Measurements from ENCODE around the gene NIN. TPM values are rescaled to one million over a fixed set of nuclear protein-coding genes. Genes with fewer than 3 reads are reported as not detected.

NIN gene
- total RNA-seq, 1 experiment from 2014 or later, result 37.1 TPM

- H3K9me3 ChIP-seq (ENCODE audit: control insufficient read depth, insufficient read depth, low read depth, low read length), result no peaks in the 10 kb centered on the region
- no peak overlapping the region for H3K4me3 ChIP-seq (ENCODE audit: low read depth in 2 of 2, low read length in 2 of 2)
- H3K27ac ChIP-seq (ENCODE audit: low read length), result no peak overlapping the region
- no TSS peak for BruUV-seq (replicated peaks)
- H3K27me3 ChIP-seq (ENCODE audit: control insufficient read depth, insufficient read depth, low read length), result no peaks in the 10 kb centered on the region
- CTCF ChIA-PET, result no interaction called here
- in situ Hi-C loops (cut with HindIII; ENCODE audit: low pct_unique_long_range_greater_than_20kb, low sequenced_read_pairs), result no loop called here
- POLR2A ChIA-PET, result no interaction called here
- ATAC-seq, result no peak
- TF ChIP-seq CTCF (IDR thresholded peaks at IDR 0.05) (no peak), SIN3A (IDR thresholded peaks at IDR 0.05; ENCODE audit: borderline replicate concordance, insufficient read depth, low read depth, low read length) (no peak), REST (IDR thresholded peaks at IDR 0.05; ENCODE audit: insufficient read depth in 1 of 2, low read depth in 2 of 2, low read length in 1 of 2) (no peak), TCF7L2 (IDR thresholded peaks at IDR 0.05; ENCODE audit: low read depth, low read length) (no peak), POLR2AphosphoS5 (IDR thresholded peaks at IDR 0.05; ENCODE audit: low read depth, low read length) (no peak)
- no peaks in the 10 kb centered on the region for H3K4me1 ChIP-seq (ENCODE audit: control insufficient read depth, insufficient read depth, low read length)
- no peak for DNase-seq (ENCODE audit: low read depth, low spot score)
- no peaks in the 10 kb centered on the region for H3K36me3 ChIP-seq (ENCODE audit: control insufficient read depth, insufficient read depth, low read length)
- intact Hi-C loops (cut with micrococcal nuclease; ENCODE audit: unreplicated experiment), result no loop called here
Measured at GRCh38 chr14:50688875-50689274, 142.1 kb downstream of the NIN start.

GRCh38 chr14:50679674-50680073, 151.3 kb downstream of the NIN start:
- intact Hi-C loops (cut with micrococcal nuclease; ENCODE audit: unreplicated experiment), result no loop called here

More at GRCh38 chr14:50679674-50680073, 151.3 kb downstream of the NIN start:
- no peaks in the 10 kb centered on the region for H3K36me3 ChIP-seq (ENCODE audit: control insufficient read depth, insufficient read depth, low read length)
- in situ Hi-C loops (cut with HindIII; ENCODE audit: low pct_unique_long_range_greater_than_20kb, low sequenced_read_pairs), result no loop called here
- ChIA-PET CTCF (no interaction called here), POLR2A (no interaction called here)
- no peak overlapping the region for H3K4me3 ChIP-seq (ENCODE audit: low read depth in 2 of 2, low read length in 2 of 2)
- no peak for ATAC-seq
- no peaks in the 10 kb centered on the region for H3K9me3 ChIP-seq (ENCODE audit: control insufficient read depth, insufficient read depth, low read depth, low read length)
- H3K27ac ChIP-seq (ENCODE audit: low read length), result no peak overlapping the region
- no TSS peak for BruUV-seq (replicated peaks)
- TF ChIP-seq TCF7L2 (IDR thresholded peaks at IDR 0.05; ENCODE audit: low read depth, low read length) (no peak), CTCF (IDR thresholded peaks at IDR 0.05) (no peak), SIN3A (IDR thresholded peaks at IDR 0.05; ENCODE audit: borderline replicate concordance, insufficient read depth, low read depth, low read length) (no peak), POLR2AphosphoS5 (IDR thresholded peaks at IDR 0.05; ENCODE audit: low read depth, low read length) (no peak), REST (IDR thresholded peaks at IDR 0.05; ENCODE audit: insufficient read depth in 1 of 2, low read depth in 2 of 2, low read length in 1 of 2) (no peak)
- no peak for DNase-seq (ENCODE audit: low read depth, low spot score)
- H3K4me1 ChIP-seq (ENCODE audit: control insufficient read depth, insufficient read depth, low read length), result no peaks in the 10 kb centered on the region
- H3K27me3 ChIP-seq (ENCODE audit: control insufficient read depth, insufficient read depth, low read length), result no peaks in the 10 kb centered on the region
